ENCODE results near the gene ACER3.
A peak's percentile ranks its signal among the peaks of the same experiment; 100 is the strongest.
"Not testable (repeated sequence)": the region's sequence is repeated elsewhere in the genome, so short reads cannot be mapped to it uniquely, and the experiment has no call there.

ACER3 gene

GRCh38 chr11:77042111-77042726, 181.5 kb downstream of the ACER3 start:
- DNase-seq, result no peak

- no peak for DNase-seq
Observed at GRCh38 chr11:77044356-77044755, 183.6 kb downstream of the ACER3 start.

- DNase-seq, result no peak
Observed at GRCh38 chr11:77044886-77045285, 184.2 kb downstream of the ACER3 start.

GRCh38 chr11:77046060-77046501, 185.4 kb downstream of the ACER3 start:
- no peak for DNase-seq

GRCh38 chr11:77047007-77047927, 186.5 kb downstream of the ACER3 start:
- peak; percentile 78 for DNase-seq

GRCh38 chr11:77047928-77048446, 187.3 kb downstream of the ACER3 start:
- not testable (repeated sequence) for DNase-seq

GRCh38 chr11:77049026-77049425, 188.3 kb downstream of the ACER3 start:
- DNase-seq, result no peak

GRCh38 chr11:77051511-77051910, 190.8 kb downstream of the ACER3 start:
- DNase-seq, result no peak

GRCh38 chr11:77052518-77052917, 191.8 kb downstream of the ACER3 start:
- no peak for DNase-seq

GRCh38 chr11:77053217-77054015, 192.7 kb downstream of the ACER3 start:
- no peak for DNase-seq

GRCh38 chr11:77054084-77054483, 193.4 kb downstream of the ACER3 start:
- no peak for DNase-seq

GRCh38 chr11:77055101-77055561, 194.4 kb downstream of the ACER3 start:
- no peak for DNase-seq

- no peak for DNase-seq
Observed at GRCh38 chr11:77055913-77056312, 195.2 kb downstream of the ACER3 start.

GRCh38 chr11:77056814-77057402, 196.2 kb downstream of the ACER3 start:
- DNase-seq, result no peak

GRCh38 chr11:77057938-77058474, 197.3 kb downstream of the ACER3 start:
- no peak for DNase-seq

- no peak for DNase-seq
Observed at GRCh38 chr11:77058900-77059299, 198.2 kb downstream of the ACER3 start.

GRCh38 chr11:77059806-77060205, 199.1 kb downstream of the ACER3 start:
- no peak for DNase-seq

GRCh38 chr11:77060234-77060633, 199.5 kb downstream of the ACER3 start:
- DNase-seq, result no peak

- not testable (repeated sequence) for DNase-seq
Observed at GRCh38 chr11:77061258-77061657, 200.5 kb downstream of the ACER3 start.

GRCh38 chr11:77062924-77063323, 202.2 kb downstream of the ACER3 start:
- DNase-seq, result no peak

GRCh38 chr11:77063407-77063806, 202.7 kb downstream of the ACER3 start:
- no peak for DNase-seq

GRCh38 chr11:77063861-77064260, 203.1 kb downstream of the ACER3 start:
- no peak for DNase-seq

Data from GDM1 (cell line).